HG03565 (cell line): ENCODE measurements around the gene SPRN.
"Not testable (repeated sequence)": the region's sequence is repeated elsewhere in the genome, so short reads cannot be mapped to it uniquely, and the experiment has no call there.

ENCODE experiments used
- ATAC-seq: cut with Tn5 transposase; IDR thresholded peaks from one replicate; pipeline ENCODE4 v1.9.1; 2021; ENCODE audit warnings: mild to moderate bottlenecking, moderate library complexity; ENCODE audit not compliant: unreplicated experiment

Gene SPRN

GRCh38 chr10:133457100-133457841 lies 32.8 kb upstream of the SPRN start:
- ATAC-seq = no peak

- ATAC-seq = no peak
Observed at GRCh38 chr10:133456041-133456951, 31.9 kb upstream of the SPRN start.

DNA sequence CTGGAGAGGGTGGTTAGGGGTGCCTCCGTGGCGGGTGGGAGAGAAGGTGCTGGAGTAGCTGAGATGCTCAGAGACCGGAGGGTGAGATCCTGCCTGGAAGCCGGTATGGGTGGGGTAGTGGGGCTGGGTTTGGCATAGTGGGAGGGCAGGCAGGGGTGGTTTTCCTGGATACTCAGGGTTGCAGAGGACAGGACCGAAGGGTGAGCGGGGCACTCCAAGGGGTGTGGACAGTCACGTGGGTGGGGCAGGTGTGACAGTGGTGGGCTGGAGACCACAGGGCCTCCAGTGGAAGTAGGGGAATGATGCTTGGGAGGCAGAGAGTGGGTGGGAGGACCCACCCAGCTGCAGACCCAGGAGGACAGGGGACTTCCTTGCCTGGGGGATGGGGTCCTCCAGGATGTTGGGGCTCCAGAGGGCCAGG lies 31.2 kb upstream of the SPRN start:
- ATAC-seq = no peak

- ATAC-seq = no peak
Observed at GRCh38 chr10:133455196-133455595, 30.8 kb upstream of the SPRN start.

GRCh38 chr10:133454204-133454893 lies 29.9 kb upstream of the SPRN start:
- ATAC-seq = no peak

DNA sequence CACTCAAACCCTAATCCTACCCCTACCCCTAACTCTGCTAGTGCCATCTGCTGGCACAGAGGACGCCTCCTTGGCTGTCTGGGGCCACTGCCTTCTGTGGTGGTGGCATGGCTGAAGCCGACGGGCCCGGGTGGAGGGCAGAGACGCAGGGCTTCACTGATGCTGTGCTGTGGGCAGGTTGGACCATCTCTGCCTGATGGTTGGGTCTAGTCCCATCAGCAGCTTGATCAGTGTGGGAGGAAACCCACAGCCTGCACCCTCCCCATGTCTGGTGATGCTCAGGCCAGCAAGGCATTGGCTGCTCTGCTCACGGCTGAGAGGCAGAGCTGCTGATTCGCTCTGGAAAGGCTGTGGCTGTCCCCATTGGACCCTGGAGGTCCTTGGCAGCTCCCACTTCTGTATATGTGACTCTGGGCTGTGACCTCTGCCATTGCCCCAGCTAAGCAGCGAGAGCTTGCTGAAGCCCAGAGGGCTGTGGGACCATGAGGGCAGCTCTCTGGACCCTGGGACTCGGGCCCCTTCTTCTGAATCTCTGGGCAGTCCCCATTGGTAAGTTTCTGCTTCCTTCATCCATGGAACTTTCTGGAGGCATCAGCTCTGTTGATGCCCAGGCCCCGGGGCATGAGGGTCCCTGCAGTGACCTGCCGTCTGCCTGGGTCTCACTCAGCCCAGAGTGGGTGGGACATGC lies 29.2 kb upstream of the SPRN start, which contains the start of gene SCART1:
SCART1 (plus strand) TSS at position 430 of the 688 bp plus-strand sequence; CDS start at position 483, 53 bp downstream.
- ATAC-seq = no peak

GRCh38 chr10:133452453-133452852 lies 28.0 kb upstream of the SPRN start:
- ATAC-seq = no peak

GRCh38 chr10:133451346-133451745 lies 26.9 kb upstream of the SPRN start:
- ATAC-seq = no peak

DNA sequence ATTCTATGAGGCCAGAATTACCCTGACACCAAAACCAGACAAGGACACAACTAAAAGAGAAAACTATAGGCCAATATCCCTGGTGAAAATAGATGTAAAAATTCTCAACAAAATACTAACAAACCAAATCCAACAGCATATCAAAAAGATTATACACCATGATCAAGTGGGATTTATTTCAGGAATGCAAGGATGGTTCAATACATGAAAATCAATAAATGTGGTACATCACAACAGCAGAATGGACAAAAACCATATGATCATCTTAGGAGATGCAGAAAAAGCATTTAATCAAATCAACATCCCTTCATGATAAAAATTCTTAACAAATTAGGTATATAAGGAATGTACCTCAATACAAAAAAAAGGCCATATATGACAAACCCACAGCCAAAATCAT lies 23.7 kb upstream of the SPRN start:
- ATAC-seq = no peak

DNA sequence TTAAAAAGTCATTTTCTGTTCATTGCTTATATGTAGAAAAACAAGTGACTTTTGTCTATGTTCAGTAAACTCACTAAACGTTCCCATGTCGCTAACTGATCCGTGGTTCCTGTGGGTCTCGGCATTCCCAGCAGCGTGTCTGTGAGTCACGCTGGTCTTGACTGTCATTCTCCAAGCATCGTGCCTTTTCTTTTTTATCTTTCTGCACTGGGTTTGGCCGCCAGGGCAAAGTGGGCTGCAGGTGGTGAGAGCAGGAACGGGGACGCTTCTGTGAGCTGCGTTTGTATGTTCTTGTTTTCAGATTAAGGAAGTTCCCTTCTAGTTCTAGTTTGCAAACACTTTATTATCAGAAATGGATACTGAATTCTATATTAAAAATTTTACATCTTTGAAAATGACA lies 22.6 kb upstream of the SPRN start:
- no peak for ATAC-seq

DNA sequence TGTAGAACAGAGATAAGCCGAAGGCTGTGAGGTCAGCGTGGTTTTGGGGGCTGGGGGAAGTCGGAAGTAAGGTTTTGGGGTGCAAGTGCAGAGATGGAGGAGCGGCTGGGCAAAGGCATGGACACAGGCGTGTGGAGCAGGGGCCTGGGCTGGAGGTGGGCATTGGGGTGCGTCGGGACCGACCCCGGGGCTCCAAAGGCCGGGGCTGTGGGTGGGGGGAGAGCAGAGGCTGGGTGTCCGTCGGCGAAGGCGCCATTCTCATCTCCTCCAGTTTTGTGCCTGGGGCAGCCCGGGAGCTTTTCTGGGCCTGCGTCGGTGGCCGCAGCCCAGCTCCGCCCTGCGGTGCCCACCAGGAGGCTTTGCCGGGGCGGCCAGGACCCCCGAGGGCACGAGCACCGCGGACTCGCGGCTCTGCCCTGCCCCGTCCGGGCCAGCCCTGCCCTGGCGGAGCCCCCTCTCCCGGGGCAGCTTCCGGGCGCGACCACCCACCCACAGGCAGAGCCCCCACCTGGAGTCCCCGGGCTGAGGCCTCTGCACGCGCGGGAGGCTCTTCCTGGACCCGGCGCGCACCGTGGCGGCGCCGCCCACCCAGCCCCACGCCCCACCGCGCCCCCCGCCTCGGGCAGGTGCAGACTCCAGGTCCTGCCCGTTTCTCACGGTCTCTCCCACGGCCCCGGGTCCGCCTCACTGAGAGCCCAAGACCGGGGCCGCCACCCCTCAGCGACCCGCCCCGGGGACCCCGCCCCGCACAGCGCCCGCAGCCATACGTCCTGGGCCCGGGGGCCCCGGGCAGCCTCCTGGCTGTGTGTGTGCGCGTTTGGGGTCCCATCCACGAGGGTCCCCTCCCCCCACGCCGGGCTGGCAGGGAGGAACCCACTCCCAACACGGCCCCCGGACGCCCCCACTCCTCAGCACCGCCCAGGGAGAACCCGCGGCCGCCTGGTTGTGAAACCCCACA lies 21.6 kb upstream of the SPRN start:
- ATAC-seq = no peak

DNA sequence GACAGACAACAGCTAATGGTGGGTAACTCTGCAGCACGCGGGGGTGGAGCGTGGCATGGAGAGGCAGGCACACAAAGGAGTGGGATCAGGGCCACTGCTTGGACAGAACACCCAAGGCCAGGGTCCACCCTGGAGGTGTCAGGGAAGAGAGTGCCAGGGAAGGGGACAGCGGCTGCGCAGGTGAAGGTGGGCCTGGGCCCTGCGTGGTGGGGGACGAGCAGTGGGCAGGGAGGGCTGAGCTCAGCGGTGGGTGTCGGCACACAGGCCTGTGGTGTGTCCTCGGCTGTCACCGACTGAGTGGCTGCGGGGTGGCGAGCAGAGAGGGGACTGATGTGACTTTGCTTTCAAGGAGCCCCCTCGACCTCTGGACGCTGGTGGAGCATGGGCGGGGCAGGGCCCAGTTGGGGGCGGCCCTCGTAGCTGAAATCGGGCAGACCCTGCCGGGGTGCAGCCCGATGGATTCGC lies 20.9 kb upstream of the SPRN start:
- no peak for ATAC-seq

GRCh38 chr10:133444342-133445267 lies 20.2 kb upstream of the SPRN start:
- no peak for ATAC-seq

GRCh38 chr10:133442967-133443924 lies 18.8 kb upstream of the SPRN start:
- no peak for ATAC-seq

- ATAC-seq = no peak
Observed at GRCh38 chr10:133442191-133442966, 18.0 kb upstream of the SPRN start.

GRCh38 chr10:133441780-133442179 lies 17.4 kb upstream of the SPRN start:
- ATAC-seq = no peak

DNA sequence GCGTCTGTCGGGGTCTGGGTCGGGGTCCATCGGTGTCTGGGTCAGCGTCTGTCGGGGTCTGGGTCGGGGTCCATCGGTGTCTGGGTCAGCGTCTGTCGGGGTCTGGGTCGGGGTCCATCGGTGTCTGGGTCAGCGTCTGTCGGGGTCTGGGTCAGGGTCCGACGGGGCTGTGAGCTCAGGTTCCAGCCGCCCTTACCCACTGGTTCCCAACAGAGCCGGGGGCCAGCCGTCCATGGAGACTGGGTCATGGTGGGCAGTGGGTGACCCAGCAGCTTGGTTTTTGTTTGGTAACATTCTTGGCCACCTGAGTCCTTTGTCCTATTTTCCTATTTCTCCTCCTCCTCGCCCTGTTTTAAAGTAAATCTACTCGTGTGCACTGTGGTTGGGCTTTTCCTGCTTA lies 16.9 kb upstream of the SPRN start:
- ATAC-seq = not testable (repeated sequence)
